NCI-H2196 treated with DMSO at 0.1 percent for 48 hours (cell line): Measurements from ENCODE around the gene LRCH4.
"Not testable (repeated sequence)": the region's sequence is repeated elsewhere in the genome, so short reads cannot be mapped to it uniquely, and the experiment has no call there.

Experiments
- DNase-seq: peaks from one replicate; lab custom pipeline; 2025; ENCODE audit not compliant: unreplicated experiment; lab: John Stamatoyannopoulos, UW

LRCH4 gene

GRCh38 chr7:100546129-100546925 lies 39.6 kb downstream of the LRCH4 start:
- DNase-seq, result peak; percentile 16

DNA sequence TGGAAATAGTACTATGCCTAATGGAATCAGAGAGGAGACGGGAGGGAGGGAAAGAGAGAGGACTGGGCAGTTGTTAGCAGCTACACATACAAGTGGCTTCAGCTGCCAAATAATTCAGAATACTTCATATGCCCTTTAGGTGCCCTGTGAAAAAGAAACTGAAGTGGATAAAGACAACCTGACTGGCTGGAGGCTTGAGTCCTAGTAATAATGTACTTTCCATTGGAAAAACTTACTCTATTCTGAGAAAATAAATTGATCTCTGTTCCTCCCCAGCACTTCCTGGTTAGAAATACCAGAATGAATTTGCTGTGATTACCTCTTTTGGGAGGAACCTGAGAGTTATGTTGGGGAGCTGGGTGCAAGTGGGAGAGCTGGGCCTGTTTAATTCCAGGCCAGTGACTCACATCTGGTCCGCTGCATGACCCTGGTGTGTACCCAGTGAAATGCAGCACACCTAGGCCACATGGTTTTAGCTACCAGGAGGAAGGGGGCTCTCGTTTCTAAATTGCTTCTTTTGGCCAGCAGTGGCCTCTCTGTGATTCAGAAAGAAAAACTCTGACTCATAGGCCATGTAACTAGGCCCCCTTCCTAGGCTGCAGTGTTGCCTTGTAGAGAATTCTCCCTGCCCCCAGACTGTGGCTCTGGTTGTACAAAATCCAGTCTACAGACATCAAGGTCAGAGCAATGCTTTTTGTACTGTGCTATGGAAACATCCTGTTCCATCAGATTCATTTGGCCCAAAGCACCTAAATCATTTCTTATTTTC lies 40.4 kb downstream of the LRCH4 start:
- peak; percentile 40 for DNase-seq

- peak; percentile 47 for DNase-seq
Measured at GRCh38 chr7:100544967-100545359, 41.0 kb downstream of the LRCH4 start.

- DNase-seq, result no peak
Measured at GRCh38 chr7:100544386-100544785, 41.5 kb downstream of the LRCH4 start.

- no peak for DNase-seq
Measured at GRCh38 chr7:100543586-100543985, 42.3 kb downstream of the LRCH4 start.

- DNase-seq, result not testable (repeated sequence)
Measured at GRCh38 chr7:100541309-100541708, 44.6 kb downstream of the LRCH4 start.

DNA sequence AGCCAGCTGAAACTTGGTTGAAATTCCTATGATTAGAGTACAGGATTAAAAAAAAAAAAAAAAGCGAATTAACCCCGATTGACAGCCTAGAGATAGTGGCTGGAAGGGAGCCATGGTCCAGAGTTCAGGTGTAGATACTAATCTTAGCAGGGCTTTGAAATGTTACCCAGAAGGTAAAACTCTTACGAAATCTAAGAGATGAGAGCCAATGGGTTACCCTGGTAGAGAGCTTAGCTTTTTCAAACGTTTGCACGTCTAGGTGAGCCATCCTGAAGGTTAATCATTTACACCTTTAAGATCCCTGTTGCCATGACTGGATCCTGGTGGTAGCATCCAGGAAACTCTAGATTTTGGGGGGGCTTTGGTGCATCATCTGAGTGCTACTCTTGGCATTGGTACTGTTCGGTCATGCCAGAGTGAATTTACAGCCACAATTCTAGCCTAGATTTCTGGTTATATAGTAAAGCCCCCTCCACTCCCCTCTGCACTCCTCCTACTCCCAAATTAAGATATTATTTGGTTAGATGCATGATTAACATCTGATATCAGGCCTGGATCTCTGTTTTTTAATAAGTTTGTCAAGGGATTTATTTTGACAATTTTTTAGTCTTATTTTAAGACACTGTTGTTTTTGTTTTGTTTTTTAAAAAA lies 45.7 kb downstream of the LRCH4 start:
- no peak for DNase-seq

GRCh38 chr7:100539436-100540006 lies 46.4 kb downstream of the LRCH4 start:
- DNase-seq, result no peak

GRCh38 chr7:100538654-100539435 lies 47.1 kb downstream of the LRCH4 start, which contains the start of gene AGFG2:
AGFG2 (plus strand) TSS chr7:100539203; CDS start chr7:100539347, 144 bp downstream.
- DNase-seq, result peak; percentile 99

DNA sequence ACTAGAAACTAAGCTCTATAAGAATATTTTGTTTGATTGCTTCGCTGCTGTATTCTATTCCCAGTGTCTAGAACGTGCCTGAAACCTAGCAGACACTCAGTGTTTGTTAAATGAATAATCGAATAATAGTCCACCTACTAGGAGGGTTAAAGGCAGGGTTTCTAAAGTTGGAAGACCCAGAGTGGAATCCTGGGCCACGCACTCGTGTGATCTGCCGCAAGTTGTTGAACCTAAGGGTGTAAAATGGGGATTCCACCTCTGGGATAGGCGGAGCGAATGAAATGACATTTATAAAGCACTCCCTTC lies 47.6 kb downstream of the LRCH4 start:
- no peak for DNase-seq

GRCh38 chr7:100536695-100537094 lies 49.2 kb downstream of the LRCH4 start:
- DNase-seq, result not testable (repeated sequence)

DNA sequence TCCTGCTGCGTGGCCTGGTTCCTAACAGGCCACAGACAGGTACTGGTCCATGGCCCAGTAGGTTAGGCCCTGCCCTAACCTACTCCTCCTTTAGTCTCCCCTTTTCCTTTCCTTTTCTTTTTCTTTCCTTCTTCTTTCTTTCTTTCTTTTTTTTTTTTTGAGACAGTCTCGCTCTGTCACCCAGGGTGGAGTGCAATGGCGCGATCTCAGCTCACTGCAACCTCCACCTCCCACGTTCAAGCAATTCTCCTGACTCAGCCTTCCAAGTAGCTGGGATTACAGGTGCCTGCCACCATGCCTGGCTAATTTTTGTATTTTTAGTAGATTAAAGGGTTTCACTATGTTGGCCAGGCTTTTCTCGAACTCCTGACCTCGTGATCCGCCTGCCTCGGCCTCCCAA lies 49.9 kb downstream of the LRCH4 start:
- not testable (repeated sequence) for DNase-seq

- no peak for DNase-seq
Measured at GRCh38 chr7:100532165-100533022, 53.5 kb downstream of the LRCH4 start.

DNA sequence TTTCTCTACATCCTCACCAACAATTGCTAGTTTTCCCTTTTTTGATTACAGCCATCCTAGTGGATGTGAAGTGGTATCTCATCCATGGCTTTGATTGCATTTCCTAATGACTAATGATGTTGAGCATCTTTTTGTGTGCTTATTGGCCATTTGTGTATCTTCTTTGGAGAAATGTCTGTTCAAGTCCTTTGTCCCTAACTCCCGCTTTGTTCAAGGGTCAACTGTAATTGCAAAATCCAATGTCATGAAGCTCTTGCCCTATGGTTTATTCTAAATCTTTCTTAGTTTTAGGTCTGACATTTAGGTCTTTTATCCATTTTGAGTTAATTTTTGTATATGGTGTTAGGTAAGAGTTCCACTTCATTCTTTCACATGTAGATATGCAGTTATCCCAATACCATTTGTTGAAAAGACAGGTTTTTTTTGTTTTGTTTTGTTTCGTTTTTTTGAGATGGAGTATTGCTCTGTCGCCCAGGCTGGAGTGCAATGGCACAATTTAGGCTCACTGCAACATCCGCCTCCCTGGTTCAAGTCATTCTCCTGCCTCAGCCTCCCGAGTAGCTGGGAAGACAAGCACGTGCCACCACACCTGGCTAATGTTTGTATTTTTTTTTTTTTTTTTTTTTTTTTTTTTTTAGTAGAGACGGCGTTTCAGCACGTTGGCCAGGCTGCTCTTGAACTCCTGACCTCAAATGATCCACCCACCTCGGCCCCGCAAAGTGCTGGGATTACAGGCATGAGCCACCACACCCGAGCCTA lies 57.6 kb downstream of the LRCH4 start:
- not testable (repeated sequence) for DNase-seq
